Fibroblast of lung (primary cell): ENCODE data around the gene SLC38A8. TPM values are rescaled to one million over a fixed set of nuclear protein-coding genes. Genes with fewer than 3 reads are reported as not detected.

Experiments used
- DNase-seq, 2 donors: peaks; one replicate each; pipeline versions ENCODE4 v3.0.0 to v3.0.0-alpha.2; 2010; ENCODE audit warnings: low read depth in 2 of 2
- H2AFZ ChIP-seq: 2 replicates; pipeline ENCODE4 v1.5.1; 2012; ENCODE audit warnings: low read length, control low read depth, inconsistent platforms
- H3K27ac ChIP-seq: 2 replicates; pipeline ENCODE4 v1.5.1; 2011; ENCODE audit warnings: low read length, control low read depth; ENCODE audit not compliant: insufficient read depth
- H3K27me3 ChIP-seq: 2 replicates; pipeline ENCODE4 v1.5.1; 2011; ENCODE audit warnings: mild to moderate bottlenecking, low read length; ENCODE audit not compliant: control insufficient read depth, insufficient read depth
- H3K36me3 ChIP-seq: 2 replicates; pipeline ENCODE4 v1.5.1; 2011; ENCODE audit warnings: low read length; ENCODE audit not compliant: control insufficient read depth, insufficient read depth
- H3K4me1 ChIP-seq: 2 replicates; pipeline ENCODE4 v1.5.1; 2011; ENCODE audit warnings: low read length; ENCODE audit not compliant: control insufficient read depth, insufficient read depth; ENCODE audit errors: extremely low read depth
- H3K4me2 ChIP-seq: 2 replicates; pipeline ENCODE4 v1.5.1; 2011; ENCODE audit warnings: low read length, control low read depth; ENCODE audit not compliant: insufficient read depth; ENCODE audit errors: extremely low read depth
- H3K4me3 ChIP-seq, 4 experiments: fragments of 200-600 bp in 1 of 4; sonication (generic) in 1 of 4; replicated peaks in 1 of 4; 2 replicates each; pipeline ENCODE4 v1.5.1; 2011 to 2016; ENCODE audit warnings: low read length in 4 of 4, low read depth in 3 of 4, mild to moderate bottlenecking in 3 of 4, control low read depth in 2 of 4, inconsistent platforms in 1 of 4, mixed read lengths in 1 of 4; ENCODE audit not compliant: insufficient read depth in 1 of 4; ENCODE audit errors: control extremely low read depth in 1 of 4
- H3K79me2 ChIP-seq: 2 replicates; pipeline ENCODE4 v1.5.1; 2012; ENCODE audit warnings: mild to moderate bottlenecking, low read length, inconsistent platforms; ENCODE audit not compliant: control insufficient read depth, insufficient read depth
- H3K9ac ChIP-seq: 2 replicates; pipeline ENCODE4 v1.5.1; 2011; ENCODE audit warnings: mild to moderate bottlenecking, low read length, control low read depth; ENCODE audit not compliant: insufficient read depth
- H3K9me3 ChIP-seq: 2 replicates; pipeline ENCODE4 v1.5.1; 2012; ENCODE audit warnings: low read depth, low read length; ENCODE audit not compliant: control insufficient read depth, insufficient read depth
- H4K20me1 ChIP-seq: 2 replicates; pipeline ENCODE4 v1.5.1; 2011; ENCODE audit warnings: low read length; ENCODE audit not compliant: control insufficient read depth, insufficient read depth; ENCODE audit errors: extremely low read depth
- CTCF ChIP-seq, 2 donors: IDR thresholded peaks in 1 of 2; conservative IDR thresholded peaks in 1 of 2; 1 replicate in 1 of 2; 2 replicates in 1 of 2; pipeline ENCODE4 v1.5.1; 2011 to 2012; ENCODE audit warnings: low read length in 2 of 2, control low read depth in 1 of 2, inconsistent platforms in 1 of 2, low read depth in 1 of 2, mild to moderate bottlenecking in 1 of 2
- EZH2 ChIP-seq: IDR thresholded peaks from 2 replicates; pipeline ENCODE4 v1.5.1; 2012; ENCODE audit warnings: low read length, control low read depth, mild to moderate bottlenecking; ENCODE audit errors: missing control alignments
- polyA plus RNA-seq, 2 donors: library from polyadenylated mRNA; depleted of rRNA in 1 of 2; stranded (reverse) in 1 of 2; unstranded in 1 of 2; fragments of >200 nt; gene quantifications; 2 replicates each; pipeline ENCODE4 v1.2.1, GENCODE V29; 2011 to 2012; ENCODE audit warnings: missing spikeins in 1 of 2
- total RNA-seq: library from RNA; depleted of rRNA; stranded (reverse); fragments of >200 nt; gene quantifications from 2 replicates; pipeline ENCODE4 v1.2.1, GENCODE V29; 2014

Gene SLC38A8
- total and polyA plus RNA-seq, 2 donors (not counting 1 experiment from before 2014, with no cell fraction given) = not detected

- Histone ChIP-seq H3K27ac (no peak overlapping the region), H3K4me3 (no peak overlapping the region), H2AFZ (no peak overlapping the region), H3K9ac (no peak overlapping the region), H3K27me3 (peaks cover 3% of the 10 kb centered on the region), H3K79me2 (no peaks in the 10 kb centered on the region), H3K4me1 (no peaks in the 10 kb centered on the region), H3K9me3 (no peaks in the 10 kb centered on the region), H3K4me2 (no peak overlapping the region), H3K36me3 (peaks cover 2% of the 10 kb centered on the region), H4K20me1 (no peaks in the 10 kb centered on the region)
- TF ChIP-seq EZH2 (no peak), CTCF (conservative IDR thresholded peaks at IDR 0.05 in 1 of 2, IDR thresholded peaks at IDR 0.05 in 1 of 2; ENCODE audit: low read depth in 1 of 2, low read length in 2 of 2) (no peak)
- no peak for DNase-seq
Measured at GRCh38 chr16:84048270-84048669, 5.7 kb upstream of the SLC38A8 start.

- H3K4me3 ChIP-seq = no peak overlapping the region
- no peak overlapping the region for H3K4me2 ChIP-seq
- H3K9ac ChIP-seq = no peak overlapping the region
- TF ChIP-seq CTCF (conservative IDR thresholded peaks at IDR 0.05 in 1 of 2, IDR thresholded peaks at IDR 0.05 in 1 of 2; ENCODE audit: low read depth in 1 of 2, low read length in 2 of 2) = no peak
- TF ChIP-seq EZH2 = no peak
- no peak overlapping the region for H3K27ac ChIP-seq
- H3K79me2 ChIP-seq = no peaks in the 10 kb centered on the region
- no peak overlapping the region for H2AFZ ChIP-seq
- peaks cover 2% of the 10 kb centered on the region for H3K36me3 ChIP-seq
- DNase-seq = no peak
- H3K9me3 ChIP-seq = no peaks in the 10 kb centered on the region
- peaks cover 3% of the 10 kb centered on the region for H3K27me3 ChIP-seq
- no peaks in the 10 kb centered on the region for H3K4me1 ChIP-seq
- H4K20me1 ChIP-seq = no peaks in the 10 kb centered on the region
Measured at GRCh38 chr16:84047626-84048025, 5.0 kb upstream of the SLC38A8 start.

GRCh38 chr16:84047206-84047605, 4.6 kb upstream of the SLC38A8 start:
- H2AFZ ChIP-seq = no peak overlapping the region
- H3K4me2 ChIP-seq = no peak overlapping the region
- DNase-seq = no peak
- no peak overlapping the region for H3K9ac ChIP-seq
- no peaks in the 10 kb centered on the region for H3K4me1 ChIP-seq
- no peaks in the 10 kb centered on the region for H3K9me3 ChIP-seq
- H3K36me3 ChIP-seq = no peaks in the 10 kb centered on the region
- H3K27me3 ChIP-seq = peaks cover 3% of the 10 kb centered on the region
- H4K20me1 ChIP-seq = no peaks in the 10 kb centered on the region
- no peak overlapping the region for H3K27ac ChIP-seq
- H3K4me3 ChIP-seq = no peak overlapping the region
- H3K79me2 ChIP-seq = no peaks in the 10 kb centered on the region
- TF ChIP-seq CTCF (conservative IDR thresholded peaks at IDR 0.05 in 1 of 2, IDR thresholded peaks at IDR 0.05 in 1 of 2; ENCODE audit: low read depth in 1 of 2, low read length in 2 of 2) = no peak
- TF ChIP-seq EZH2 = no peak
